Measurements from ENCODE around the gene ZNF740. TPM values are rescaled to one million over a fixed set of nuclear protein-coding genes. Genes with fewer than 3 reads are reported as not detected.

ZNF740 gene
- total RNA-seq, 2 experiments from 2014 or later: 31.6 to 58.2 TPM

DNA sequence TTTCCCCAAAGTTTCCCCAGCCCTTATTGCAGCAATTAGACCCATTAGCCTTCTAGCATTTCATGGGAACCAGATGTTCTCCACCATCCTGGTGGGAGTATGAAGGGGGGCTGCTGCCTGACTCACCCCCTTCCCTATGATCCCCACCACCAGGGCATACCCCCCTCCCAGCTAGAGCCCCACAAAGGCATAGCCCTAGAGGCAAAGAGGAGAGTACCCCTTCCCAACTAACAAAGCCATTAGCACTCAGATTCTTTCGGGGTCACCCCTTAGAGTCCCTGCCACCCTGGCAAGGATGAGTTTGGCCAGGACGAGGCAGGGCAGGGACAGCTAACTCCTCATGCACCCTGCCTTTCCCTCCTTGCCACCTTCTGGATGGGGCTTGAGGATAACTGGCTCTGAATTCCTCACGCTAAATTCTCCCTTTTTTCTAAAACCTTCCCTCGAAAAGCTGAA lies 42.3 kb downstream of the ZNF740 start:
- intact Hi-C loops (cut with micrococcal nuclease; ENCODE audit: unreplicated experiment): no loop called here
- Histone ChIP-seq H4K20me1 (ENCODE audit: insufficient read depth, low read length) (no peaks in the 10 kb centered on the region), H3K36me3 (ENCODE audit: insufficient read depth, low read length) (no peaks in the 10 kb centered on the region), H3K27ac (ENCODE audit: low read depth, low read length, poor library complexity, severe bottlenecking) (no peak overlapping the region), H2AFZ (ENCODE audit: low read length) (no peak overlapping the region), H3K79me2 (ENCODE audit: insufficient read depth, low read depth, low read length) (no peaks in the 10 kb centered on the region), H3K4me2 (ENCODE audit: low read length) (peak overlapping the region; percentile 96), H3K9me3 (ENCODE audit: low read length) (no peaks in the 10 kb centered on the region), H3K9me2 (ENCODE audit: insufficient read depth, low read length) (no peaks in the 10 kb centered on the region), H3K4me1 (ENCODE audit: insufficient read depth, low read length, poor library complexity, severe bottlenecking) (peaks cover 52% of the 10 kb centered on the region), H3K4me3 (ENCODE audit: low read depth, low read length, poor library complexity, severe bottlenecking) (no peak overlapping the region)
- no peak for TF ChIP-seq EZH2phosphoT487 (IDR thresholded peaks at IDR 0.05; ENCODE audit: borderline replicate concordance, low read depth, low read length)
- TF ChIP-seq, protein P1, sequence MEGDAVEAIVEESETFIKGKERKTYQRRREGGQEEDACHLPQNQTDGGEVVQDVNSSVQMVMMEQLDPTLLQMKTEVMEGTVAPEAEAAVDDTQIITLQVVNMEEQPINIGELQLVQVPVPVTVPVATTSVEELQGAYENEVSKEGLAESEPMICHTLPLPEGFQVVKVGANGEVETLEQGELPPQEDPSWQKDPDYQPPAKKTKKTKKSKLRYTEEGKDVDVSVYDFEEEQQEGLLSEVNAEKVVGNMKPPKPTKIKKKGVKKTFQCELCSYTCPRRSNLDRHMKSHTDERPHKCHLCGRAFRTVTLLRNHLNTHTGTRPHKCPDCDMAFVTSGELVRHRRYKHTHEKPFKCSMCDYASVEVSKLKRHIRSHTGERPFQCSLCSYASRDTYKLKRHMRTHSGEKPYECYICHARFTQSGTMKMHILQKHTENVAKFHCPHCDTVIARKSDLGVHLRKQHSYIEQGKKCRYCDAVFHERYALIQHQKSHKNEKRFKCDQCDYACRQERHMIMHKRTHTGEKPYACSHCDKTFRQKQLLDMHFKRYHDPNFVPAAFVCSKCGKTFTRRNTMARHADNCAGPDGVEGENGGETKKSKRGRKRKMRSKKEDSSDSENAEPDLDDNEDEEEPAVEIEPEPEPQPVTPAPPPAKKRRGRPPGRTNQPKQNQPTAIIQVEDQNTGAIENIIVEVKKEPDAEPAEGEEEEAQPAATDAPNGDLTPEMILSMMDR (conservative IDR thresholded peaks at IDR 0.05; ENCODE audit: low read length): no peak
- DNase-seq (ENCODE audit: low spot score): no peak
- ChIA-PET POLR2A (interaction anchor here (0.6 kb wide), 1 partner anchor 90 kb away, joined by 3 read pairs; no protein-coding TSS in a partner anchor), CTCF (ENCODE audit: unreplicated experiment) (no interaction called here)
- no TSS peak for BruUV-seq (replicated peaks)

DNA sequence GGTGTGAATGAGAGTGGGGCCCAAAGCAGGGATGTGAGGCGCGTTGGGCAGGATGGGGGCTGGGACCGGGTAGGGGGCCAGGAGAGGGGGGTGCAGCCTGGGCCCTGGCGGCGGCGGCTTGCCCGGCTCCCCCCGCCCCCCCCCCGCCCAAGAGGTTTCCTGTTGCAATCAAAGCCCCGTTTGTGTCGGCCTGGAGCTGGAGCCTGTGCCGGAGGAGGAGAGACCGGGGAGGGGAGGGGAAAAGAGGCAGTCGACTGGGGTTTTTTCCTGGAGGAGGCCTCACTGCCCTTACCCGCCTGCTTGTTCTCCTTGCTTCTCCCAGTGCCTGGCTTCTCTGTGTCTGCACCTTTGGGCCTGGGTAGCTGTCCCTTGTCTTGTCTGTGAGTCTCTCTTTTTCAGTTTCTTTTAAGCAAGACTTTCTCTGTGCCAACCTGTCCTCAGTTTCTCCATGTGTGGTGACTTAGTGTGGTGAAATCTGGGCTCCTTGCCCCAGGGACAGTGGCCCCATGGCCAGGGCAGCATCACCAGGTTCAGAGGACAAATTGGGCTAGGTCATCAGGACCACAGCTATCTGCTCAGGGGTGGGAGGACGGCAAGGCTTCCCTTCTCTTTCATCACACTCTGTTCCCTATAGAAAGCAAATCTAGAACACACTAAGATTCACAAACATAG lies 43.0 kb downstream of the ZNF740 start:
- no peak for TF ChIP-seq EZH2phosphoT487 (IDR thresholded peaks at IDR 0.05; ENCODE audit: borderline replicate concordance, low read depth, low read length)
- TF ChIP-seq, protein P1 (conservative IDR thresholded peaks at IDR 0.05; ENCODE audit: low read length): no peak
- no peaks in the 10 kb centered on the region for H4K20me1 ChIP-seq (ENCODE audit: insufficient read depth, low read length)
- peak overlapping the region; percentile 5; the same call in 1 of the 2 replicates for H2AFZ ChIP-seq (ENCODE audit: low read length)
- peaks cover 45% of the 10 kb centered on the region for H3K4me1 ChIP-seq (ENCODE audit: insufficient read depth, low read length, poor library complexity, severe bottlenecking)
- ChIA-PET CTCF (ENCODE audit: unreplicated experiment) (interaction anchor here (0.6 kb wide), 1 partner anchor 104 kb away, joined by 10 read pairs; no protein-coding TSS in a partner anchor), POLR2A (interaction anchor here (0.6 kb wide), 2 partner anchors 91 to 120 kb away, joined by 3 read pairs; partner anchors contain the start of gene SOAT2)
- DNase-seq (ENCODE audit: low spot score): no peak
- no peaks in the 10 kb centered on the region for H3K9me3 ChIP-seq (ENCODE audit: low read length)
- BruUV-seq (replicated peaks): no TSS peak
- H3K36me3 ChIP-seq (ENCODE audit: insufficient read depth, low read length): no peaks in the 10 kb centered on the region
- no peaks in the 10 kb centered on the region for H3K79me2 ChIP-seq (ENCODE audit: insufficient read depth, low read depth, low read length)
- H3K27ac ChIP-seq (ENCODE audit: low read depth, low read length, poor library complexity, severe bottlenecking): no peak overlapping the region
- peak overlapping the region; percentile 96 for H3K4me2 ChIP-seq (ENCODE audit: low read length)
- H3K9me2 ChIP-seq (ENCODE audit: insufficient read depth, low read length): no peaks in the 10 kb centered on the region
- intact Hi-C loops (cut with micrococcal nuclease; ENCODE audit: unreplicated experiment): no loop called here
- H3K4me3 ChIP-seq (ENCODE audit: low read depth, low read length, poor library complexity, severe bottlenecking): no peak overlapping the region

Data from OCI-LY7 (cell line).